Endodermal cell (in vitro differentiated cells): ENCODE measurements around the gene CCL5. TPM values are rescaled to one million over a fixed set of nuclear protein-coding genes. Genes with fewer than 3 reads are reported as not detected.

Experiments
- DNase-seq: peaks from one replicate; pipeline ENCODE4 v3.0.0-alpha.2; 2017
- H3K27ac ChIP-seq: 2 replicates; pipeline ENCODE4 v1.5.1; 2013; ENCODE audit warnings: mild to moderate bottlenecking, low read depth, low read length, moderate library complexity
- H3K27me3 ChIP-seq: 2 replicates; pipeline ENCODE4 v1.6.1; 2013; ENCODE audit warnings: mild to moderate bottlenecking, low read length, moderate library complexity; ENCODE audit not compliant: insufficient read depth, control insufficient read depth, poor library complexity, severe bottlenecking
- H3K36me3 ChIP-seq: 2 replicates; pipeline ENCODE4 v1.7.0; 2013; ENCODE audit warnings: mild to moderate bottlenecking, low read length, moderate library complexity; ENCODE audit not compliant: control insufficient read depth, insufficient read depth
- H3K4me1 ChIP-seq: one replicate; pipeline ENCODE4 v1.7.0; 2013; ENCODE audit warnings: low read length; ENCODE audit not compliant: control insufficient read depth, insufficient read depth
- H3K4me3 ChIP-seq: 2 replicates; pipeline ENCODE4 v1.5.1; 2013; ENCODE audit warnings: mild to moderate bottlenecking, low read length, moderate library complexity
- H3K9ac ChIP-seq: 2 replicates; pipeline ENCODE4 v1.6.1; 2013; ENCODE audit warnings: mild to moderate bottlenecking, low read length, moderate library complexity; ENCODE audit not compliant: poor library complexity, severe bottlenecking; ENCODE audit errors: extremely low read depth
- H3K9me3 ChIP-seq: 2 replicates; pipeline ENCODE4 v1.6.1; 2013; ENCODE audit warnings: mild to moderate bottlenecking, low read length, moderate library complexity; ENCODE audit not compliant: control insufficient read depth
- H3K27ac Mint-ChIP-seq: 2 replicates; pipeline ENCODE4 v1.8.0; 2020; ENCODE audit warnings: mixed read lengths
- H3K27me3 Mint-ChIP-seq: 2 replicates; pipeline ENCODE4 v1.8.0; 2021; ENCODE audit warnings: mild to moderate bottlenecking, mixed read lengths; ENCODE audit not compliant: insufficient read depth
- H3K36me3 Mint-ChIP-seq: 2 replicates; pipeline ENCODE4 v1.8.0; 2020; ENCODE audit warnings: low read depth, mixed read lengths
- H3K4me1 Mint-ChIP-seq: 2 replicates; pipeline ENCODE4 v1.8.0; 2020; ENCODE audit warnings: mixed read lengths
- H3K4me3 Mint-ChIP-seq: 2 replicates; pipeline ENCODE4 v1.8.0; 2020; ENCODE audit warnings: mild to moderate bottlenecking, moderate library complexity, mixed read lengths
- H3K9me3 Mint-ChIP-seq: 2 replicates; pipeline ENCODE4 v1.8.0; 2020; ENCODE audit warnings: mild to moderate bottlenecking, mixed read lengths
- WGBS, 2 experiments: methylation state at CpG; one replicate each; pipeline versions ENCODE4 v1.1.5 to v1.1.7; 2013; ENCODE audit warnings: missing lambda C conversion rate in 2 of 2, mixed read lengths in 1 of 2; ENCODE audit not compliant: insufficient coverage in 1 of 2, insufficient read length in 1 of 2; 5-methylcytosine and 5-hydroxymethylcytosine counted together
- total RNA-seq, 2 donors: library from RNA; stranded (reverse); fragmentation: NEBNext Ultra II Directional in 1 of 2; extraction: Animal tissue kit (Norgen Biotek cat#: 25700) in 1 of 2; gene quantifications; 2 replicates in 1 of 2; 3 replicates in 1 of 2; pipeline ENCODE4 v1.2.1, GENCODE V29; 2021
- TF ChIP-seq, protein P1 (sequence below): fragments of 200-600 bp; sonication (generic); conservative IDR thresholded peaks from 2 replicates; pipeline ENCODE4 v1.5.0; 2021; ENCODE audit warnings: antibody characterized with exemption, mild to moderate bottlenecking

Gene CCL5
- total RNA-seq, 2 donors from 2014 or later, result not detected

DNA sequence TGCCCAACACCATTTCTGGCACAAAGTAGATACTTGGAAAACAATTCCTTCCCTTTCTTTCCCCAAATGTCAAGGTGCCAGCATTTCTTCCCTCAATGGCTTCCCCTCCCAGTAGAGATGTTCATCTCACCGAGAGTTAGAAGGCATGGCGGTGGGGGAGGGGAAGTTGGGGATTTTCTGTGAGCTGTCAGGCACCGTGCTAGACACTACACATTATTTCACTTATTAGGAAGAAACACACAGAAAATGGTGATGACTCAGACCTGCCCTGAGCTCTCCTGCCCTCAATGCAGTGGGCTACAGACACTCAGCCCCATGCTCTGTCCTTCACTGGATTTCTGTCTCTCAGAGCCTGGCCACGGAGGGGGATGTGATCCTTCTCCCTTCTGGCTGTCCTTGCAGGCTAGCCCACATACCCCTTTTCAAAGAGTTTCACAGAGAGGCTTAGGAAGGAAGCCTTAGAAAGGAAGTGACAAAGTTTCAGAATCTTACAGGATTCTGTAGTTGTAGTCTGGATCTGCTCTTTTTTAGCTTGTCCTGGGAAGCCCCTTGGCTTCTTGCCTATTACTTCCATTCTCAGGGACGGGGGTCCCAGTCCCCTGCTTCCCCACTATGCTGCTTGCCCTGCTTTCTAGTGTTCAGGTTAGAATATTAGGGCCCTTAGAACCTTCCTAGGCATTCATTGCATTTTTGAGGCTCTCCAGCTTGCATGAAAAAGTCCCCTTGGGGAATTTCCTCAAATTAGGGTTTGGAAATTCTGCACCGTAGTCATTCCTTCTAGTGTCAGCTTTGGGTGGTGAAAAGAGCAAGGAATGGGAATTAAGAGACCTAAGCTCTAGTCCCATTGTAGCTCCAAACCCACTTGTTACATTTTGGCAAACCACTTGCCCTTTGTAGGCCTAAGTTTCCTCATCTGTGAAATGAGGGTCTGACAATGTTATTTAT, 12.2 kb upstream of the CCL5 start:
- H3K36me3 ChIP-seq, result no peaks in the 10 kb centered on the region
- peak overlapping the region; percentile 44 for H3K27ac Mint-ChIP-seq
- DNase-seq, result no peak
- H3K9ac ChIP-seq, result no peak overlapping the region
- H3K4me3 Mint-ChIP-seq, result no peak overlapping the region
- TF ChIP-seq, protein P1, sequence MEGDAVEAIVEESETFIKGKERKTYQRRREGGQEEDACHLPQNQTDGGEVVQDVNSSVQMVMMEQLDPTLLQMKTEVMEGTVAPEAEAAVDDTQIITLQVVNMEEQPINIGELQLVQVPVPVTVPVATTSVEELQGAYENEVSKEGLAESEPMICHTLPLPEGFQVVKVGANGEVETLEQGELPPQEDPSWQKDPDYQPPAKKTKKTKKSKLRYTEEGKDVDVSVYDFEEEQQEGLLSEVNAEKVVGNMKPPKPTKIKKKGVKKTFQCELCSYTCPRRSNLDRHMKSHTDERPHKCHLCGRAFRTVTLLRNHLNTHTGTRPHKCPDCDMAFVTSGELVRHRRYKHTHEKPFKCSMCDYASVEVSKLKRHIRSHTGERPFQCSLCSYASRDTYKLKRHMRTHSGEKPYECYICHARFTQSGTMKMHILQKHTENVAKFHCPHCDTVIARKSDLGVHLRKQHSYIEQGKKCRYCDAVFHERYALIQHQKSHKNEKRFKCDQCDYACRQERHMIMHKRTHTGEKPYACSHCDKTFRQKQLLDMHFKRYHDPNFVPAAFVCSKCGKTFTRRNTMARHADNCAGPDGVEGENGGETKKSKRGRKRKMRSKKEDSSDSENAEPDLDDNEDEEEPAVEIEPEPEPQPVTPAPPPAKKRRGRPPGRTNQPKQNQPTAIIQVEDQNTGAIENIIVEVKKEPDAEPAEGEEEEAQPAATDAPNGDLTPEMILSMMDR, result no peak
- H3K4me3 ChIP-seq, result no peak overlapping the region
- no peaks in the 10 kb centered on the region for H3K27me3 Mint-ChIP-seq
- H3K9me3 ChIP-seq, result no peaks in the 10 kb centered on the region
- H3K27me3 ChIP-seq, result no peaks in the 10 kb centered on the region
- H3K4me1 ChIP-seq, result peaks cover 2% of the 10 kb centered on the region
- H3K9me3 Mint-ChIP-seq, result no peaks in the 10 kb centered on the region
- H3K27ac ChIP-seq, result no peak overlapping the region
- no peaks in the 10 kb centered on the region for H3K36me3 Mint-ChIP-seq
- H3K4me1 Mint-ChIP-seq, result peaks cover 23% of the 10 kb centered on the region
- 83 to 85% methylated on average over 3 to 4 of the region's 6 CpGs for WGBS, 2 experiments

DNA sequence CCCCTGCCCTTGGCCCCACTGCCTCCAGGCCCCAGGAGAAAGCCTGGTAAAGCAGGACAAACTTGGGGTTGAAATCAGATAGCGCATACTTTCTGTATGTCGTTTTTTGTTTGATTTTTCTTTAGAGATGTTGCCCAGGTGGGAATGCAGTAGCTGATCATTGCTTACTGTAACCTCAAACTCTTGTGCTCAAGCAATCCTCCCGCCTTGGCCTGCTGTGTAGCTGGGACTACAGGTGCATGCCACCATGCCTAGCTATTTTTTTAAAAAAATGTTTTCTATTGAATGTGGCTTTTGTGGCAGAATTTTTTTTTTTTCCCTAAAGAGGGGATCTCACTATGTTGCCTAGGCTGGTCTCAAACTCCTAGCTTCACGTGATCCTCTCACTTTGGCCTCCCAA, 11.1 kb upstream of the CCL5 start:
- H3K9ac ChIP-seq, result no peak overlapping the region
- no peaks in the 10 kb centered on the region for H3K9me3 ChIP-seq
- no peak for DNase-seq
- Mint-ChIP-seq H3K4me1 (peaks cover 23% of the 10 kb centered on the region), H3K36me3 (no peaks in the 10 kb centered on the region), H3K4me3 (no peak overlapping the region), H3K9me3 (no peaks in the 10 kb centered on the region), H3K27ac (no peak overlapping the region), H3K27me3 (no peaks in the 10 kb centered on the region)
- H3K4me1 ChIP-seq, result peaks cover 2% of the 10 kb centered on the region
- TF ChIP-seq, protein P1, result no peak
- H3K4me3 ChIP-seq, result no peak overlapping the region
- 88 to 93% methylated on average over 3 to 4 of the region's 4 CpGs for WGBS, 2 experiments
- H3K27ac ChIP-seq, result no peak overlapping the region
- H3K36me3 ChIP-seq, result no peaks in the 10 kb centered on the region
- H3K27me3 ChIP-seq, result no peaks in the 10 kb centered on the region

DNA sequence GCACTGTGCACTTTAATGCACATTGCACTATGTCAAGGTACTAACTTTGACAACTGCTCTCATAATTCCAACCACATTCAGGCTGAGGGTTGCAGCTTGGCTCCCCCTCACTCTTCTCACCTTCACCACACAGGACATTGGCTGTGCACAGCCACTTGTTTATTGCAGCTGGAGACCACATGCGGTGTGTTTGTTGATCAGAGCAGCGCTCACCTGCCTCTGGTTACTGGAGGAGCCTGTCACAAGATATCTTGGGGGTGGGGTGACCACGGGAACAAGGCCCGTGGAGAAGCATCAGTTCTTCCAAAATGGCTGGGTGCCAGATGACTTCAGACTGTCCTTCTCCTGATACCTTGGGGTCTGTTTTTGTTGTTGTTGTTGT, 10.6 kb upstream of the CCL5 start:
- H3K27me3 ChIP-seq, result no peaks in the 10 kb centered on the region
- H3K36me3 ChIP-seq, result no peaks in the 10 kb centered on the region
- Mint-ChIP-seq H3K4me3 (no peak overlapping the region), H3K9me3 (no peaks in the 10 kb centered on the region), H3K27me3 (no peaks in the 10 kb centered on the region), H3K27ac (no peak overlapping the region), H3K4me1 (peaks cover 23% of the 10 kb centered on the region), H3K36me3 (no peaks in the 10 kb centered on the region)
- WGBS, 2 experiments, result 57 to 78% methylated on average over 2 to 4 of the region's 4 CpGs
- TF ChIP-seq, protein P1, result no peak
- no peak overlapping the region for H3K4me3 ChIP-seq
- peak; percentile 69 for DNase-seq
- no peak overlapping the region for H3K27ac ChIP-seq
- peaks cover 2% of the 10 kb centered on the region for H3K4me1 ChIP-seq
- H3K9ac ChIP-seq, result no peak overlapping the region
- H3K9me3 ChIP-seq, result no peaks in the 10 kb centered on the region
